GM18499 (cell line): ENCODE measurements around the gene MTRR.

Source experiments
- ATAC-seq: cut with Tn5 transposase; IDR thresholded peaks from one replicate; pipeline ENCODE4 v1.9.1; 2021; ENCODE audit warnings: moderate number of reproducible peaks; ENCODE audit not compliant: insufficient read depth, unreplicated experiment

Gene MTRR

DNA sequence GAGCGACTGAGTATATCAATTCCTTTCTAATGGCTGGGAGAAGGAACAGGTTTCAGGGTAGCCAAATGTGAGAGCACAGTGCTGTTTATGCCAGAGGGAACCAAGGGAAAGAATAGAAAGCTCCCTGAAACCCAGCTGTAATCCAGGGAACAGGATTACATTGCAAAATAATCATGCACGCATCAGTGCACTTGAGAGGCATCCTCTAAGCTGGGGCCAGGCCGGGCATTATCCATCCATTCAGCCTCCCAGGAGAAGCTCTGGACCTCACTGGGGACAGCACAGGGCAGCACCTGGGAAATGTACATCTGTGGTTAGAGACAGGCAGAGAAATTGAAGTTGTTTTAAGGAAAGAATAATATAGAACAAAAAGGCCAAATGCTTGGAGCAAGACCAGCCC is 72.7 kb downstream of the MTRR start:
- ATAC-seq, result no peak

- no peak for ATAC-seq
Observed at GRCh38 chr5:7947301-7947700, 78.4 kb downstream of the MTRR start.
